HPDE6-E6E7 (cell line): ENCODE data around the gene MALT1.
"Not testable (repeated sequence)": the region's sequence is repeated elsewhere in the genome, so short reads cannot be mapped to it uniquely, and the experiment has no call there.

Source experiments
- DNase-seq: peaks from one replicate; pipeline ENCODE4 v3.0.0; 2011; ENCODE audit warnings: missing footprints; ENCODE audit errors: extremely low spot score

Gene MALT1, protein sequence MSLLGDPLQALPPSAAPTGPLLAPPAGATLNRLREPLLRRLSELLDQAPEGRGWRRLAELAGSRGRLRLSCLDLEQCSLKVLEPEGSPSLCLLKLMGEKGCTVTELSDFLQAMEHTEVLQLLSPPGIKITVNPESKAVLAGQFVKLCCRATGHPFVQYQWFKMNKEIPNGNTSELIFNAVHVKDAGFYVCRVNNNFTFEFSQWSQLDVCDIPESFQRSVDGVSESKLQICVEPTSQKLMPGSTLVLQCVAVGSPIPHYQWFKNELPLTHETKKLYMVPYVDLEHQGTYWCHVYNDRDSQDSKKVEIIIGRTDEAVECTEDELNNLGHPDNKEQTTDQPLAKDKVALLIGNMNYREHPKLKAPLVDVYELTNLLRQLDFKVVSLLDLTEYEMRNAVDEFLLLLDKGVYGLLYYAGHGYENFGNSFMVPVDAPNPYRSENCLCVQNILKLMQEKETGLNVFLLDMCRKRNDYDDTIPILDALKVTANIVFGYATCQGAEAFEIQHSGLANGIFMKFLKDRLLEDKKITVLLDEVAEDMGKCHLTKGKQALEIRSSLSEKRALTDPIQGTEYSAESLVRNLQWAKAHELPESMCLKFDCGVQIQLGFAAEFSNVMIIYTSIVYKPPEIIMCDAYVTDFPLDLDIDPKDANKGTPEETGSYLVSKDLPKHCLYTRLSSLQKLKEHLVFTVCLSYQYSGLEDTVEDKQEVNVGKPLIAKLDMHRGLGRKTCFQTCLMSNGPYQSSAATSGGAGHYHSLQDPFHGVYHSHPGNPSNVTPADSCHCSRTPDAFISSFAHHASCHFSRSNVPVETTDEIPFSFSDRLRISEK

GRCh38 chr18:58671111-58671631 is at the start of gene MALT1:
TSS of gene MALT1 (plus strand) at chr18:58671465. CDS start at chr18:58671644, 179 bp downstream.
- peak; percentile 70 for DNase-seq

GRCh38 chr18:58624011-58624410 is 47.3 kb upstream of the MALT1 start:
- DNase-seq: no peak

- DNase-seq: no peak
Observed at GRCh38 chr18:58625839-58626238, 45.4 kb upstream of the MALT1 start.

DNA sequence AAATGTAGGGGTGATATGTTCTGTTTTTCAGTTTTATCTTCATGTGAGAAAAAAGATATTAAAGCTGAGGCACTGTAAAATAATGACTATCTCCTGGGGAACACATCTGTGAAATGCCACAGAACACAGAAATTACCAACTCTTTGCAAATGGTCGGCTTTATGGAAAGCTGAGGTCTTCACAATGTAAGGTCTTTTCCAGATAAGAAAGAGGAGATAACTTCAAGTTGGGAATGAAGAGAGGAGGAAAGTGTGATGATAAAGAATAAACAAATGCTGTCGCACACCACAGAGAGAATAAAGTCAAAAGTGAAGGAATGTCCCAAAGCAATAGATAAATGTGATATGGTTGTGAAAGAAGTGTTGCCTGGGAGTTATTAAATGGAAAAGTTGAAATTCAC is 41.2 kb upstream of the MALT1 start:
- no peak for DNase-seq

- no peak for DNase-seq
Observed at GRCh38 chr18:58631301-58631700, 40.0 kb upstream of the MALT1 start.

- no peak for DNase-seq
Observed at GRCh38 chr18:58632552-58632951, 38.7 kb upstream of the MALT1 start.

DNA sequence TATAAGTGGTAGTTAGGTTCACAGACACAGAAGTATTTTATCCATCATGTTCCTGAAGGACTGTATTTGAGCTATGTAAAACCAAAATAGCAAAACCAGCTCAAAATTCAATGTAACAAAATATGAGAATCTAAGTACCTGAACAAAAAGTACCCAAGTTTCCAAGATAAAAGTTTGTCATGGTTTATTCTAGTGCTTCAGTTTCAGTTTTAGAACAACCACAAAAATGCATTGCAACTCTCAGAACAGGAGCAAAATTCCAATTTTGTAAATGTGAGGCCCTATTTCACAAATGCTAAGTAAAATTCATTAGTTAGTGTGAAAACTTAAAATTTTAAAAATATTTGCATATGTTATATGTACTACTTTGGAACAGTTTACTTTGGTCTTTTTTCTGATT is 37.4 kb upstream of the MALT1 start:
- no peak for DNase-seq

- DNase-seq: no peak
Observed at GRCh38 chr18:58635891-58636290, 35.4 kb upstream of the MALT1 start.

DNA sequence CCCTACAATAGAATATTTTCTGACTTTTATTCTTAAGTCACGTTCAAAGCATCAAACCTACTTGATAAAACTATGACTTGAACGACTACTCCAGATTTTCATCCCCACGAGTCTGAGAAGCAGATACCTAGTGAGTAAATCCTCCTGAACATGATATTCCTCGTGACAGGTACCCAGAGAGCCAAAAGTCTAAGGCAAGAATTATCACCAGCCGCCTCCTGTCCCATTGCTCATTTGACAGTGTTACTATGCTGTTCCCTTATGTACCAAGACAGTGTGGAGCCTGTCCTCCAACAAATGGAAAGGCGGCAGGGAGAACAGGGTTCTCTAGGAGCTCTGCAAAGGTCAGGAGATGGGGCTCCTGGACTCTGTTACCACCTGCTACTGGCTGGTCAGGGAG is 34.1 kb upstream of the MALT1 start:
- no peak for DNase-seq

GRCh38 chr18:58637946-58638345 is 33.3 kb upstream of the MALT1 start:
- no peak for DNase-seq

DNA sequence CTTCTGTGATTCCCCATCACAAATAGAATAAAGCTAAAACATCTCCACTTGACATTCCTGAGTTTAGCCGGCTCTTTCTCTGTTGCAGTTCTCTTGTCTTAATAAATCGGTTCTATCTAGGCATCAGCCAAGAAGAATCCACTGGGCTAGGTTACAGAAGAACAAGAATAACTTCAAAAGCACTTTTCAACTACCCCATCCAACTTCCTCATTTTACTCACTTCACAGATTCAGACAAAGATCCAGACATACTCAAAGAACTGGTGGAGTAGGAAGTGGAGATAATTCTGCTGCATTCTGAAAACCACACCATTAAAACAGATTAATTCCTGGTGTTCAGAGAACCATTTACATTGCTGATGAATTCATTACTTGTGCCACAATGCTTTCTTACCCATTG is 32.8 kb upstream of the MALT1 start:
- DNase-seq: no peak

GRCh38 chr18:58639237-58639636 is 32.0 kb upstream of the MALT1 start:
- no peak for DNase-seq

DNA sequence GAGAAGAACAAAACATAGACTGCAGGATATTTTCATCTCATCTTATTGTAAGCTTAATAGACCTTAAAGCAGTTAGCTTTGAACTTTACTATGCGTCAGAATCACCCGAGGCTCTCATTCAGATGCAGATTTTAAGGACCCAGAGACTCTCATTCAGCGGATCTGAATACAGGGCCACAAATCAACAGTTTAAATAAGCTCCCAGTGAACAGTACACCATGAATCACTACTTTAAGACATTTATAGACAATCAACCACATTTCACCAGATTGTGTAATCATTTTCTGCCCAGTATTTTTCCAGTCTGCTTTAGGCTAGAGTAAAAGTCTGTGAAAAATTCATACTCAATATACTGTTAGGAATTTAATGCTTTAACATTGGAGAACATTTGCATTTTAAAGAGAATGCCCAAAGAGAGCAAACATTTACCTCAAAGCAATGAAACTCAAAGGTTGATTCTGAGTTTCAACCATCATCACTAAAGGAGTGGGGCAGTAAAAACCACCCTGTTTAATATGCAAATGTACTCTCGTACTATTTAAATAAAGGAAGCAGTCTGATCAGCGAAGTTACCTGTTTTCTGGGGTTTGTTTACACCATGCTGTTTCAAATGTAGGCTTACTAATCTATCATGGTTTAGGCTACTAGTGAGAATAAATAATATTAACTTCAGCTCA is 31.4 kb upstream of the MALT1 start:
- DNase-seq: peak; percentile 25

DNA sequence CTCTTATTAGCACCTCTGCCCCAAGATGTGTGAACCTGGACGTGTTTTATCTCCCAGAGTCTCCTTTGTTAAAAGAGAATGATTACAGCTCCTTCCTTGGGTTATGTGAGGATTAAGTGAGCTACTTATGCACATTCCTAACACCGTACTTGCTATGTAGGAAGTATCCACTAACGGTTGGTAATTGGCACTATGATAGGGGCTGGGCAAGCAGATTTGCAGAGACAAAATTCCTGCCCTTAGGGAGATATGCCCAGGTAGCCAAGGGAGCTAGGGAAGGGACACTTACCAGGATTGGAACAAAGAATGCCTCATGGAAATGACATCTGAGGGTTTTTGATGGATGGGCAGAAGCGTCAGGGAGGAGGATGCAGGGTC is 30.8 kb upstream of the MALT1 start:
- DNase-seq: no peak

DNA sequence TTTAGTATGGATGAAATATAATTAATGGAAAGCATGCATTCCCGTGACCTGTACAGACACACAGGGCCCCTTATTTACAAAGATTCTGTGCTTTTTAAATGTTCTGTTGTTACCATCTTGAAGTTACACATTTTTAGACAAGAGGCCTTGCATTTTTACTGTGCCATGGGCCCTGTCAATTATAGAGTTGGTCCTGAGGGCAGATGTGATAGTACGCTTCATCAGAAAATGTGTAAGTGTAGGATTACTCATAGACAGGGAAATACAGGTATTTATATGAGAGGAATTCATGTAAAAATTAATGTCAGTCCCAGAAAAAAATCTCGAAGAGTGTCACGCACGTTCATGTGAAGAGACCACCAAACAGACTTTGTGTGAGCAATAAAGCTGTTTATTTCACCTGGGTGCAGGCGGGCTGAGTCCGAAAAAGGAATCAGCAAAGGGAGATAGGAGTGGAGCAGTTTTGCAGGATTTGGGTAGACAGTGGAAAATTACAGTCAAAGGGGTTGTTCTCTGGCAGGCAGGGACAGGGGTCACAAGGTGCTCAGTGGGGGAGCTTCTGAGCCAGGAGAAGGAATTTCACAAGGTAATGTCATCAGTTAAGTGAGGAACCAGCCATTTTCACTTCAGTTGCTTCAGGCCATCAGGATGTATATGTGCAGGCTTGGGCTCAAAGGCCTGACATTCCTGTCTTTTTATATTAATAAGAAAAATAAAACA is 30.2 kb upstream of the MALT1 start:
- DNase-seq: no peak

DNA sequence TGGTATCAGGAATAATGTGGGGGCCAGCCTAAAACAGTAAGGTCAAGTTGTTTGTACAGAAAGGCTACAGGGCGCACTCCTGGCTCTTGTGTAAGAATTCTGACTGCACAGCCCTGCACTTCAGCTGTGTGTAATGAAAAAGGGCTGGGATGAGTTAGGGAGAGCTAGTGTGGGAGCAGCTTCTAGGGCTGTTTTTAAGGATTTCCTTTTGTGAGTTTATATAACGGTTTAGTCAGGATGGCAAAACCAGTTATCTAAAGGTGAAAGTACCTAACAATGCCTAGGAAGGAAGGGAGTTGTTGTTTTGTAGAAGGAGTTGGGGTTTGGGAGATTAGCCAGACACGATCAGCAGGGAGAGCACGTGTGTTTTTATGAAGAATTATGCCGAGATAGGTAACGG is 27.7 kb upstream of the MALT1 start:
- DNase-seq: not testable (repeated sequence)

DNA sequence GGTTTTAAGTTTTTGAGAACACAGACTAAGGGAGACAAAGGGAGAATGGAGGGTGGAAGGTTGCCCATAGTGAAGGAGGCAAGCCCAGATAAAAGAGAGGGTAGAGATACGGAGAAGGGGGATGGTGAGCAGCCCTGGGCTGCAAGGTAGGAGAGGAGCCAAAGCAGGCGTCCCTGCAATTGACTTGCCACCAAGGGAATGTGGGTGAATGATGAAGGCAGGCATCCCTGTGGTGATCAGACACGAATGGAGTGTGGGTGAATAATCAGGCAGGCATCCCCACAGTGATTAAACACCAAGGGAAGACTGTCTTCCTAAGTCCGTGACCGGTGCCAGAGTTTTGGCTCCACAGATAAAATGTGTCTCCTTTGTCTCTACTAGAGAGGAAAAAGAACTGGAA is 25.9 kb upstream of the MALT1 start:
- no peak for DNase-seq

DNA sequence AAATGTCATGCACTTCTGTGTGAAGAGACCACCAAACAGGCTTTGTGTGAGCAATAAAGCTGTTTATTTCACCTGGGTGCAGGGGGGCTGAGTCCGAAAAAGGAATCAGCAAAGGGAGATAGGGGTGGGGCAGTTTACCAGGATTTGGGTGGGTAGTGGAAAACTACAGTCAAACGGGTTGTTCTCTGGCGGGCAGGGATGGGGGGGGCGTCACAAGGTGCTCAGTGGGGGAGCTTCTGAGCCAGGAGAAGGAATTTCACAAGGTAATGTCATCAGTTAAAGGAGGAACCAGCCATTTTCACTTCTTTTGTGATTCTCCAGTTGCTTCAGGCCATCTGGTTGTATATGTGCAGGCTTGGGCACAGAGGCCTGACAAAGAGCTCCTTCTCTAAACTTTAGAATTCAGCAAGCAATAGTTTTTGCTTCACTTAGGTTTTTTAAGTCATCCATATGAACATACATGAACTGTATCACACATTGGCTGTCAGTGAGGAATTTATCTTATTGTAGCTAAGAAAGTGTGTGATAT is 24.9 kb upstream of the MALT1 start:
- no peak for DNase-seq

- no peak for DNase-seq
Observed at GRCh38 chr18:58649966-58650816, 21.1 kb upstream of the MALT1 start.

- DNase-seq: not testable (repeated sequence)
Observed at GRCh38 chr18:58650830-58651229, 20.4 kb upstream of the MALT1 start.
